Measurements from ENCODE around the gene MX2. TPM values are rescaled to one million over a fixed set of nuclear protein-coding genes. Genes with fewer than 3 reads are reported as not detected.

The MX2 gene
- polyA plus RNA-seq, 1 donor from 2014 or later: not detected

- no peak overlapping the region for H3K4me3 ChIP-seq (ENCODE audit: low read length)
- no peaks in the 10 kb centered on the region for H3K36me3 ChIP-seq (ENCODE audit: insufficient read depth, low read length)
- no peak overlapping the region for H3K27ac ChIP-seq (ENCODE audit: low read length)
- H3K79me2 ChIP-seq (replicated peaks; ENCODE audit: insufficient read depth, low read length): no peaks in the 10 kb centered on the region
- TF ChIP-seq SMC3 (conservative IDR thresholded peaks at IDR 0.05; ENCODE audit: poor library complexity) (no peak), TAF1 (IDR thresholded peaks at IDR 0.05; ENCODE audit: low read depth) (no peak), POLR2AphosphoS5 (IDR thresholded peaks at IDR 0.05) (no peak), MXI1 (conservative IDR thresholded peaks at IDR 0.05; ENCODE audit: poor library complexity, severe bottlenecking) (no peak), REST (IDR thresholded peaks at IDR 0.05; ENCODE audit: borderline replicate concordance) (no peak), EP300 (conservative IDR thresholded peaks at IDR 0.05; ENCODE audit: poor library complexity, severe bottlenecking) (no peak), EZH2 (IDR thresholded peaks at IDR 0.05; ENCODE audit: borderline replicate concordance, insufficient read depth, low read length, poor library complexity, severe bottlenecking) (no peak), RAD21 (conservative IDR thresholded peaks at IDR 0.05) (no peak), CTCF (IDR thresholded peaks at IDR 0.05; ENCODE audit: poor library complexity, severe bottlenecking) (no peak)
- no peaks in the 10 kb centered on the region for H3K9me3 ChIP-seq (ENCODE audit: low read length)
- no peaks in the 10 kb centered on the region for H3K27me3 ChIP-seq (ENCODE audit: insufficient read depth, low read depth, low read length)
- no peak overlapping the region for H3K9ac ChIP-seq (ENCODE audit: low read length)
- H3K4me2 ChIP-seq (ENCODE audit: low read length): no peak overlapping the region
- no peaks in the 10 kb centered on the region for H4K20me1 ChIP-seq (ENCODE audit: insufficient read depth)
- no peaks in the 10 kb centered on the region for H3K9me2 ChIP-seq (ENCODE audit: insufficient read depth, low read length)
- no peaks in the 10 kb centered on the region for H3F3A ChIP-seq (ENCODE audit: insufficient read depth, low read length, poor library complexity, severe bottlenecking)
- H2AFZ ChIP-seq (ENCODE audit: low read depth, low read length): no peak overlapping the region
These were observed 17.7 kb upstream of the MX2 start for GRCh38 chr21:41344146-41344545.

- H3K27me3 ChIP-seq (ENCODE audit: insufficient read depth, low read depth, low read length): no peaks in the 10 kb centered on the region
- H3K9me3 ChIP-seq (ENCODE audit: low read length): no peaks in the 10 kb centered on the region
- no peak overlapping the region for H3K4me2 ChIP-seq (ENCODE audit: low read length)
- H3K36me3 ChIP-seq (ENCODE audit: insufficient read depth, low read length): no peaks in the 10 kb centered on the region
- H3K9me2 ChIP-seq (ENCODE audit: insufficient read depth, low read length): no peaks in the 10 kb centered on the region
- H3K9ac ChIP-seq (ENCODE audit: low read length): no peak overlapping the region
- TF ChIP-seq RAD21 (conservative IDR thresholded peaks at IDR 0.05): no peak
- TF ChIP-seq SMC3 (conservative IDR thresholded peaks at IDR 0.05; ENCODE audit: poor library complexity): no peak
- no peak overlapping the region for H3K4me3 ChIP-seq (ENCODE audit: low read length)
- no peaks in the 10 kb centered on the region for H4K20me1 ChIP-seq (ENCODE audit: insufficient read depth)
- no peaks in the 10 kb centered on the region for H3F3A ChIP-seq (ENCODE audit: insufficient read depth, low read length, poor library complexity, severe bottlenecking)
- no peak overlapping the region for H2AFZ ChIP-seq (ENCODE audit: low read depth, low read length)
- H3K27ac ChIP-seq (ENCODE audit: low read length): no peak overlapping the region
- H3K79me2 ChIP-seq (replicated peaks; ENCODE audit: insufficient read depth, low read length): no peaks in the 10 kb centered on the region
These were observed 16.5 kb upstream of the MX2 start for GRCh38 chr21:41345356-41345755.

Data from neural cell (in vitro differentiated cells).